NOMO-1 treated with DMSO at 0.1 percent for 48 hours (cell line): ENCODE measurements around the gene GMPR.

Source experiments
- DNase-seq: peaks from one replicate; lab custom pipeline; 2025; ENCODE audit not compliant: unreplicated experiment; lab: John Stamatoyannopoulos, UW

Gene GMPR

GRCh38 chr6:16238057-16238962 lies at the start of gene GMPR:
Gene GMPR, plus strand, starts transcription at chr6:16238587. Its CDS starts 107 bp downstream, at chr6:16238694.
- DNase-seq = peak; percentile 61

GRCh38 chr6:16190214-16190613 lies 48.2 kb upstream of the GMPR start:
- DNase-seq = no peak

- DNase-seq = no peak
Measured at GRCh38 chr6:16196260-16196983, 42.0 kb upstream of the GMPR start.

GRCh38 chr6:16196984-16197546 lies 41.3 kb upstream of the GMPR start:
- no peak for DNase-seq

- DNase-seq = no peak
Measured at GRCh38 chr6:16198061-16198705, 40.2 kb upstream of the GMPR start.

- DNase-seq = no peak
Measured at GRCh38 chr6:16199804-16200203, 38.6 kb upstream of the GMPR start.

- no peak for DNase-seq
Measured at GRCh38 chr6:16200321-16200883, 38.0 kb upstream of the GMPR start.

GRCh38 chr6:16201706-16202105 lies 36.7 kb upstream of the GMPR start:
- DNase-seq = no peak

- no peak for DNase-seq
Measured at GRCh38 chr6:16204653-16205376, 33.6 kb upstream of the GMPR start.

- no peak for DNase-seq
Measured at GRCh38 chr6:16205377-16206144, 32.8 kb upstream of the GMPR start.

- peak; percentile 59 for DNase-seq
Measured at GRCh38 chr6:16206595-16207037, 31.8 kb upstream of the GMPR start.

GRCh38 chr6:16208989-16209388 lies 29.4 kb upstream of the GMPR start:
- DNase-seq = no peak

- no peak for DNase-seq
Measured at GRCh38 chr6:16209539-16209938, 28.8 kb upstream of the GMPR start.

GRCh38 chr6:16212276-16212675 lies 26.1 kb upstream of the GMPR start:
- no peak for DNase-seq

GRCh38 chr6:16216501-16217155 lies 21.8 kb upstream of the GMPR start:
- no peak for DNase-seq

- DNase-seq = no peak
Measured at GRCh38 chr6:16217156-16217721, 21.1 kb upstream of the GMPR start.

- no peak for DNase-seq
Measured at GRCh38 chr6:16222826-16223225, 15.6 kb upstream of the GMPR start.

- DNase-seq = no peak
Measured at GRCh38 chr6:16223362-16223761, 15.0 kb upstream of the GMPR start.

- DNase-seq = peak; percentile 53
Measured at GRCh38 chr6:16224409-16224808, 14.0 kb upstream of the GMPR start.
